HG02798 (cell line): ENCODE results near the gene GABBR2.

Experiments used
- ATAC-seq: cut with Tn5 transposase; IDR thresholded peaks from one replicate; pipeline ENCODE4 v1.9.1; 2021; ENCODE audit warnings: mild to moderate bottlenecking; ENCODE audit not compliant: unreplicated experiment, poor library complexity

Gene GABBR2

DNA sequence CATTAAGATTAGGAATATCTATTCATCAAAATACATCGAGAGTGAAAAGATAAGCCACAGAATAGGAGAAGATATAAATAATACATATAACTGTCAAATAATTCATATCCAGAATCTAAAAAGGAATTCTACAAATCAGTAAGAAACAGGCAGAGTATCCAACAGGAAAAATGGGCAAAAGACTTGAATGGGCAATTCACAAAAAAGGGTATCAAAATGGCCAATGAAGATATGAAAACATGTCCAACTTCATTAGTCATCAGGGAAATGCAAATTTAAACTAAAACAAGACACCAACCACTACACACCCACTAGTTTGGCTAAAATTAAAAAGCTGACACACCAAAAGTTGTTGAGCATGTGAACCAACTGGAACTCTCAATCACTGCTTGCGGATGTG, 246.4 kb downstream of the GABBR2 start:
- no peak for ATAC-seq

DNA sequence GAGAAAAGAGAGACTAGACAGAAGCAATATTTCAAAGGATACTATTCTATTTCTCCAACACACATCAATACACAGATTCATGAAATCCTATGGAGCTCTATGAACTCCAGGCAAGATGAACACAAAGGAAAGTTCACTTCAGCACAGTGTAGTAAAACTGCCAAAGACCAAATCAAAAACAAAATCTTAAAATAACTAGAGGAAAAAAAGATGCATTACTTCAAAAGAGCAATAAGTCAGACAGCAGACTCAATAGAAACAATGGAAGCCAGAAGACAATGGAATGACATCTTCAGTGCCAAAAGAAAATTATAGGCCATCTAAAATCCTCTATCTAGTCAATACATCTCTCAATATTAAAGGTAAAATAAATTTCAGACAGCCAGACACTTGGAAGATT, 248.0 kb downstream of the GABBR2 start:
- no peak for ATAC-seq

DNA sequence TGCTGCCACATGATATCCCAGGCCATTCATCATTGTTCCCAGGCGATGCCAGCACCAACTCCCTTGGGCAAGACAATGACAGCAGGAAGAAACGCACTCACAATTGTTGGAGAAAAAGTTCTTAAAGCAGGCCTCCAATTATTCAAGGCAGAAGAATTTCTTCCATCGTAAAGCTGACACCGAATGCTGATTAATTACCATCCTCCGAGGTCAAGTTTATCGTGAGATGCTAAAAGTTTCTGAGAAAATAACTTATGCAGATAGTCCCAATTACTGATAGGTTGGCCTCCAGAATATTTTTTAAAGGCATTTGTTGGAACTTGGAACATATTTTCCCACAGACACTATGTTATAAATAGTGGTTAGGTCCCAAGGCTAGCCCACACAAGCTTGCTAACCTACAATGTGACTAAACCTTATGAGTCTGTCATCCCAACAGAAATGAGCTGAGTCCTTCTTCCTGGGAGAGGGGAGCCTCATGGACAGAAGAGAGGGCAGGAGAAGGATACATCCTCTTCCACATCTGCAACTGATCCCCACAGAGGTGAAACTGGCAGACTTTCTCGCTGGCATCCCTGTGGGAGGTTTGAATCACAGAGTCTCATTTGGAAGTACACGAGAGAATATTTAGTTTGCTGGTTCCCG, 250.9 kb downstream of the GABBR2 start:
- ATAC-seq = no peak

DNA sequence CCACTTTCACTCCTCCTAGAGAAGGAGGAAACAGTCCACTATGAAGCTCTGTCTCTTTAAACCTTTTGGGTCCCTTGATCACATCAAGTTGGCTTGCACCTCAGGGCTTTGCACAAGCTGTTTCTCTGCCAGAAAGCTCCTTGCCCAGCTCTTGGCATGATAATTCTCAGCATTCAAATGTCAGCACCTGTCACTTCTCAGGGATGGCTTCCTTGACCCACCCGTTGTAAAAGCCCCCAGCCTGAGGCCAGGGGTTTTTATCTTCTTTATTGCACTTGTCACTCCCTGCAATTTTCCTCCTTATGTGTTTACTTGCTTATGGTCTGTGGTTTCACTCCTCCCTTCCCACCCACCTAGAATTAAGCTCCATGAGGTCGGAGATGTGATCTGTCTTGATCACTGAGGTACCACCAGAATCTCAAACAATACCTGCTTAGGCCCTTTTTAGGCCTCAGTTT, 252.6 kb downstream of the GABBR2 start:
- ATAC-seq = no peak

DNA sequence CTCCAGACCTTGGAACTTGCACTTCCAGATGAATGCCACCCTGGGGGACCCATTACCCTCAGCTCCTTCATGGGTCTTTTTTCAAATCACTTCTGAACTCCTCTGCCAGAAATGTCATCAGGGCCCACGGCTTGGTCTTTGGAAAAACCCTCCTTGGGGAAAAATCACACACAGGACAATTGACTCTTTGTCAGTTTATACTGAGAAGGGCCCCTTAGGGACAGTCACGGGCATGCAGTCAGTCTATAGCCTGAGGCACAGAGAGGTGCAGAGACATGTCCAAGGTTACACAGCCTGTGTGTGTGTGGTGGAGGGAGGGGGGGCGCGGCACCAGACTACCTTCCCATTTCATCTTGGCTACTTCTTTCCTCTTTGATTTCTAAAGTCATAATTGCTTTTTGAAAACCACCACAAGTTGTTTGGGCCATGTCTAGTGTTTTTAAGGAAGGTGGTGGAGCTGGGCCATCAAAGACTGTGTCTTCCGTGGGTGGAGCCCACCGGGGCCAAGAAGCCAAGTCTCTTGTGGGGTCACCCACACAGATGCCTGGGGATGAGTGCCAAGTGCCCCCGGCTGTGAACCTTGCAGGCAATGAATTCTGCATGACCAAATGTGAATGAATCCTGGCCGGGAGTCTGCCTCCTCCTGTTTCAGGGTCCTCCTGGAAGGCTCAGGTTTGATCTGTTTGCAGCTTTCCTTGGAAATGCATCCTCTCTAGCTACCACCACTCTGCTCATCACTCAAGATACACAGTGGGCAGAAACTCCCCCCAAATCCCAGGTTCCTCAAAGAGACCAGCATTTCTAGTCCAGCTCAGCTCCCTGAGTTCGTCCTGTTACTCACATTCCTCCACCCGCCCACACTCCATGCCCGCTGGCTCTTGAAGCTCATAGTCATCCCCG, 253.2 kb downstream of the GABBR2 start:
- ATAC-seq = no peak

DNA sequence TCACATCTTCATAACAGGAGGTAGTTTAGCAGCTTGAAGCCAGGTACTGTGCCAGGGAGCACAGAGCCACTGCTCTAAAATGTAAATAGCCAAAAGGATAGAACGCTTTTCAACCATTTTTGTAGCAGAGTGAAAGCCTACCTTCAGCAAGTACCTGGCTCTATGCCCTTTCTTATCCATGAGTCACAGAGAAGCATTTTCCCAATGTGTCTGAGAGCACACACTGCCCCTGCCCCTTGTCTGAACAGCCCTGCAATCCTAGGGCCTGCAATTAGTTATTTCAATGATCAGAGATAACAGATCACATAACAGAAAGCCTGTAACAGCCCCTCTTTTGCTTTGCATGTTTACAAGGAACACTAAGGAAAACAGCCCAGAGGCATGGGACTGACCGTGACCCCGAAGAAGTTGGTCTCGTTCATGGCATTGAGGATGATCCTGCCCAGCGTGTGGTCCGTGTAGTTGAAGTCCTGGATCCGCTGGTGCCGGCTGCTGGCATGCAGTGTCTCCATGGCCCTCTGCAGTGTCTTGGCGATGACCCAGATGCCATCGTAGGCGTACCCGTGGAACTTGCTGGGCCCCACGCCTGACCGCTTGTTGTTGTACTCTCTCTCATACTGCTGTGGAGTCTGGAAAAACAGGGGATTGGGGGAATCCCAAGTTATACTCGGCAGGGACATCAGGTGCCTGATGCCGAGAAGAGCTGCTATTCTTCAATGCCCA, 255.0 kb downstream of the GABBR2 start:
- no peak for ATAC-seq

DNA sequence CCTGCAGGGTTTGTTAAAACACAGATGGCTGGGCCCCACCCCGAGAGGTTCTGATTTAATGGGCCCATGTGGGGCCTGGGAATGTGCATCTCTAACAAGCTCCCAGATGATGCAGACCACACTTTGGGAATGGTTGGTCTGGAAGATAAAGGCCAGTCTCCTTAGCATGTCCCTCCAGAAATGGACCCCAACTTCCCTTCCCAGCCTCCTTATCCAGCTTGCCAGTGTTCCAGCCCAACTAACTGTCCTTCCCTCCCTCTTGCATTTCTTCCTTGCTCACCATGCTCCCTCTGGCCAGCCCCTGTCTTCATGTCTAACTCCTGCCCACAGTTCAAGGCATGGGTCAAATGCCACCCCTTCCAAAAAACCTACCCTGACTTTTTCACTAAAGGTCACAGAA, 257.2 kb downstream of the GABBR2 start:
- ATAC-seq = no peak

DNA sequence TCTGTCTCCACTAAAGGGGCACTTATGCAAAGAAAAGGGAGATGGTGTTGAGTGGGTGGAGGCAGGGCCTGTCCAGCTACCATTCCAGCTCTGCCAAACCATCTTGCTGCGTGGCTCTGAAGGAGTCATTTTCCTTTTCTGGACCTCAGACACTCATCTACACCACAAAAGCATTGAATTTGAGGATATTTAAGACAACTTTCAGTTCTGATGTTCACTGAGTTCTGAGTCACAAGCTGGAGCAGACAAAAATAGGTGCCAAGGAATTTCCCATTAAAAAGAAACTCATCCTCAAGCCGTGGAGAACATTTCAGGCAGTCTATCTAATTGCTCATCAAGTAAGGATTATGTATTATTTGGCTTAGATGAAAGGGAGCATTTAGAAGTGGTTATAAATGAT, 258.2 kb downstream of the GABBR2 start:
- ATAC-seq = no peak

DNA sequence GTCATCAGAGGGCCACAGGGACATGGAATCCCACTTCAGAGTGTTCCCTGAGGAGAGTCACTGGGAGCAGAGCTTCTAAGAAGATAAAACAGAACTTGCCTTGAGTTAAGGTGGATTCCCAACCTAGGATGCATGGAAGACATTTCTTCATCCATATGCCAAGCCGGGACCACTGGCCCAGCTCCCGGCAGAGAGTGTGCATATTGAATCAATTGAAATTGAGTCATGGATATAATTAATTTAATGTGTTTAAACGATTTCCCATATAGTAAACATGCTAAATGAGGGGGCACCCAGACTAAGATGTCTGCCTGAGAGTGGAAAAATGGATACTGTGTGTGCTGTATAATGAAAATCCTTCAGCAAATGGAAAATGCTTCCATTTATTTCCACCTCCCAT, 258.9 kb downstream of the GABBR2 start:
- ATAC-seq = no peak

DNA sequence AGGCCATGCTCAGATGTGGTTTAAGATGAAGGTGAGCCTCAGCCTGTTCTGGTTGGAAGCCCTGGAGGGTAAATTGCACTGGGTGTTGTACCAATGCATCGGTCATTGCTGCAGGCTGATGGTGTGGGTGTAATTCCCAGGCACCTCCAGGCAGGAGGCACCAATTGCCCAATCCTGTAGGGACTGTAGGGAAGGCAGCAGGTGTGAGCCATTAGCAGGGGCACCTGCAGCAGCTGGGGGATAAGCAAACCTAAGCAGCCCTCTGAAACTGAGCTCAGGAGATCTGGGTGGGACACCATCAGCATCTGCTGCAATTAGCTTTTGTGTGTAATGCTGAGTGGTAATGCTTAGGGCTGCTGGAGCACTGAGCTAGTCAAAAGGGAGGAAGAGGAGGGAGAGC, 263.2 kb downstream of the GABBR2 start:
- no peak for ATAC-seq

DNA sequence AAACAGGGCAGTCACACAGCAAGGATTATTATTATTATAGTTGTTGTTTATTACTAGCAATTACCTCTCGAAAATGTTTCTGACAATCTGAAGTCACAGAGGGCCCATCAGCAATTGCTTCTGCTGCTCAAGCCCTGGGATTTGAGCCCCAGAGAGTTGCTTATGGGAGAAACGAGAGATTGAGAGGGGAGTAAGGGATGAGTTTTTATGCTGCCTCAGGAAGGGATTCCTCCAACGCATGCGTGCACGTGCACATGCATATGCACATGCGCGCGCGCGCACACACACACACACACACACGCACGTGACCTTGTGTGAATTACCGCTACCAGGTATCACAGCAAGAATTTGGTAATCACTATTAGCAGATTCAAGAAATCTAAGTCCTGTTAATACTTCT, 264.1 kb downstream of the GABBR2 start:
- no peak for ATAC-seq

DNA sequence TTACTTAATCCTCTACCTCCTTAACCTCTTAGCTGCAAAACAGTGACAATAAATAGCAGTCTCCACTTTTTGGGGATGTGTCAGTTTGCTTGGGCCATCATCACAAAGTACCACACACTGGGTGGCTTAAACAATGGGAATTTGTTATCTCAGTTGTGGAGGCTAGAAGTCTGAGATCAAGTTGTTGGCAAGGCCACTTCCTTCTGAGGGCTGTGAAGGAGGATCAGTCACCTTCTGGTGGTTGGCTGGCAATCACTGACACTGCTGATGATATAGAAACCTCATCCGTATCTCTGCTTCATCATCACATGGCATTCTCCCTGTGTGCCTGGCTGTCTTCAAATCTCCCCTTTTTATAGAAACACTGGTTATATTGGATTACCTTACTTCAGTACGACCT, 266.2 kb downstream of the GABBR2 start:
- no peak for ATAC-seq

DNA sequence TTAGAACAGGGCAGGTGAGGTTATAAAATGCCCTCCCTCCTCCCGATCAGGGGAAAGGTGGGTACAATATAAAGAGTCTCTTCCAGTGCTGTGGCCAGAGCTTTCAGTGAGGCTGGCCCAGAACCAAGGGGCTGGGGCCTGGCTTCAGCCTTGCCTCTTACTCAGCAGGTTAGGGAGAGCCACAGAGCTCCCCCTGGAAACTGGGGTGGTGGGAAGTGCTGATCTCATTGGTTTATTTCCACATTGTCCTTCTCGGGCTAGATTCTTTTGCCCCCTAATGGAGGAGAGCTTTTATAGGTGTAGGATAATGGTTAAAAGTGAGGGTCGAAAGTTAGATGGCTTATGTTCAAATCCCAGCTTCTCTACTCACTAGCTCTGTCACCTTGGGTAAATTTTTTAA, 266.6 kb downstream of the GABBR2 start:
- ATAC-seq = no peak

DNA sequence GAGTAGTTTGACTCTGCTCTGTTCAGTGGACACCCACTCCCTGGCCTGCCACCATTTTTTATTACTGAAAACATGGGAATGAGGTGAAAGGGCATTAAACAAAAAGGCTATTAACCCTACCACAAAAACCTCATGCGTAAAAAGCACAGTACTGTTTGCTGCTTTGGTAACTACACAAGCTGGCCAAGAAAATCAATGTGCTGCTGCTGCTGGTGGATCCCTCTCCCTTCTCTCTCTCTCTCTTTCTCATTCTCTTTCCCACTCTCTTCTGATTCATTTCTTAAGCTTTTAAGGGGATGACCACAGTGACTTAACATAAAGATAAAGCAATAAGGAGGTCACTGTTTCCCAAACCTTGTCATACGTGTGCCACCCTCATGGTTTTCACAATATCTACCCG, 270.1 kb downstream of the GABBR2 start:
- no peak for ATAC-seq

DNA sequence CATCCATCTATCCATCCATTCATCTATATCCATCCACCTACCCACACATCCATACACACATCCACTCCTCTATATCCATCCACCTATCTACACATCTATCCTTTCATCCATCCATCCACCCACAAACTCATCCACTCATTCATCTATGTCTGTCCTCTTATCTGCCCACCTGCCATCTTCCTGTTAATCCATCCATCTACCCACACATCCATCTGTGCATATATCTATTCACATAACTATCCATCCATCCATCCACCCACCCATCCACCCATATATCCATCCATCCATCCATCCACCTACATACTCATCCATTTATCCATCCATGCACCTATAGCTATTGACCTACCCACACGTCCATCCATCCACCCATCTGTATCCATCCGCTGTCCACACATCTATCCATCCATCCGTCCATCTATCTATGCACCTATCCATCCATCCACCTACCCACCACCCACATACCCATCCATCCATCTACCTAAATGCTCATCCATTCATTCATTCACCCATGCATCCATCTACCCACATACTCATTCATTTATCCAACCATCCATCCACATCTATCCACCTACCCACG, 271.2 kb downstream of the GABBR2 start:
- ATAC-seq = no peak

DNA sequence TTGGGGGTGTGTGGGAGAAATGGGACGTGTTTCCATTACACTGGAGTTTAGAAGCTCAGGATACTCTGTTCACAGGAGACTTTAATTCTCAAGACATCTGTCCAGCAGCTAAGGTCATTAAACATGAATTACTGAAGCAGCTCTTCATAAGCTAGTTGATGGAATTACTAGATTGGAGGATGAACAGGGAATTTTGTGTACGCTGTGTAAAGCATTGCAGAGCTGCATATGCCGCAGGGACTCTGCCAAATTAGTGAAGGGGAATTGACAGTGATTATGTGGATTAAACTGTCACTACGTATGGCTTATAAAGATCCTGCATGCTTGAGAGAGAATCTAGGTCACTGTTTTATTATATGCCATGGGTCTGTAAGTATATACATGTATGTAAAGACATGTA, 275.8 kb downstream of the GABBR2 start:
- ATAC-seq = no peak

DNA sequence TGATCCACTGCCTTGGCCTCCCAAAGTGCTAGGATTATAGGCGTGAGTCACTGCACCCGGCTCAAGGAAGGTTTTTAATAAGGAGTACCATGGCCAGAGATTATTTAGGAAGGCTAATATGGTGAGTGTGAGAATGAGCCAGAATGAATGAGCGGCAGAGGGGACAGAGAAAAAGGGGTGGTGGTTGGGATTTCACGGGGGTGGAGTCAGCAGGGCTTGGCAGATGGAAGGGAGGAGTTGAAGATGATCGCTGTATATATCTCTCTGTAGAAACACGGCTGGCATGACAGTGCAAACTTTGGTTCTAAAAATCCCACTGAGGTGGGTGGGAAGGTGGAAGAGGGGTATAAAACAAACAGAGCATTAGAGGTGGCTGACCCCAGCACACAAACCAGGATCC, 276.6 kb downstream of the GABBR2 start:
- ATAC-seq = no peak

DNA sequence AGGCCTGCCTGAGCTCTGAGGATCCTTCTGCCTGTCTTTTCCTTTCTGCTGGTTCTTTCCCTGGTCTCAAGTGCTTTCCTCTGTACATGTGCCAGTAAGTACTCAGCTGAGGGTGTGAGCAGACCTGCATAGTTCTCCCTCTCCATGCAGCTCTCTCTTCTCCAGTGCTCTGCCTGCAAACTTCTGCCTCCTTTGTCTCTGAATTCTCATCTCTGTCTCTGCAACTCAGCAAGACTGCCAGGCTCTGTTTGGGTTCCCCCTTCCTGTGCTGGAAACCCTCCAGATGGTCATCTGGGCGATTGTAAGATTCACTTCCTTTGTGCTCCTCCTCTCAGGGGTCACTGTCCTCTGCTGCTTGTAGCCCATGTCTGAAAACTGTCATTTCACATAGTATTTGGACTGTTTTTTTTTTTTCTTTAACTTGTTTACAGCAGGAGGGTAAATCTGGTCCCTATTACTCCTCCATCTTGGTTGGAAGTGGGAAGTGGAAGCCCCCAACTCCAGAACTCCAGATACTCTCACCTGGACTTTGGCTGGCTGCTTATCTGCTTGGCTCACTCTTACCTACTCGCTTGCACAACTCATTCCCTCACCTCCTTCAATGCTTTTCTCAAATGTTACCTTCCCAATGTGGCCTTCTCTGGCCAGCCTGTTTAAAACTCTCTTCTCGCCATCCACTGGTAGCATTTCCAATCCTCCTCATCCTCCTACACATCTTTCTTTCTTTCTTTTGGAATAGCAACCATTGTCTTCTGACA, 278.0 kb downstream of the GABBR2 start:
- no peak for ATAC-seq

DNA sequence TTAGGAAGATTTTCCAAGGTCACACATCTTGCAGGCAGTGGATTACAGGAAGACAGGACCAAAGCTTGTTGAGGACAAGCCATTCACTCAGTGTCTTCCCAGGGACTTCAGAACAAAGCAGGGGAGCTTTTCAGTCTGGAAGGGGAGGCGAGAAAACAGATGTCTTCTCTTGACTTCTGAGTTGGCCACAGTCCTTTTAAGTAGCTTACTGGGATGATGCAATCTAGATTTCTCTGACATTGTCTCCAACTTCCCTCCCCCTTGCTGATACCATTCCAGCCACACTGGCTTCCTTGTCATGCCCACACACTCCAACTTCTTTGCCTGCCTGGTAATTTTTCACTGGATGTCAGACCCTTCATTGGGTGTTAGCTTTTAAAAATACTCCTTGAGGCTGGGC, 279.1 kb downstream of the GABBR2 start:
- ATAC-seq = no peak

DNA sequence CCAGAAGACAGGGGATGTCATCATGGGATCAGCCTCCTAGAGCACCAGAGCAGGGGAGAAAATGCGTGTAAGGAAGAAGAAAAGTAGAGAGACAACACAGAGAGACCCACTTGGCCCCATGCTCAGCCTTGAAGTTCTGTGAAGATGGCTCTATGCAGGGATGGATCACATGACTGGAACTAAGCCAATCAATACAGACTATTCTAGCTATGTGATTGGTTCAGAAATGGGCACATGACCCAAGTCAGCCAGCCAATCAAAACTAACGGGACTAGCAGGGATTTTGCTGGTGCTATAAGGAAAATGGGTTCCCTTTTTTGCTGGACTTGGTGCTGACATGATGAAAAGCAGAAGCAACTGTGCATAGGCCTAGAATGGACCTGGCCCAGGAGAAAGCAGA, 280.3 kb downstream of the GABBR2 start:
- ATAC-seq = no peak
